Fibroblast of villous mesenchyme (primary cell): ENCODE measurements around the gene TBC1D22A. TPM values are rescaled to one million over a fixed set of nuclear protein-coding genes. Genes with fewer than 3 reads are reported as not detected.

Source experiments
- DNase-seq: peaks from one replicate; pipeline ENCODE4 v3.0.0-alpha.2; 2010; ENCODE audit warnings: low read depth
- H3K4me3 ChIP-seq: 2 replicates; pipeline ENCODE4 v1.5.1; 2011; ENCODE audit warnings: low read depth, mild to moderate bottlenecking, low read length
- total RNA-seq: library from RNA; depleted of rRNA; stranded (reverse); fragments of >200 nt; gene quantifications from 2 replicates; pipeline ENCODE4 v1.2.3, GENCODE V29; 2012
- TF ChIP-seq, protein P1 (sequence below): IDR thresholded peaks from 2 replicates; pipeline ENCODE4 v1.5.1; 2012; ENCODE audit warnings: low read depth, mild to moderate bottlenecking, low read length; ENCODE audit not compliant: insufficient read depth

The TBC1D22A gene
- total RNA-seq, 1 donor, result 12.5 TPM

DNA sequence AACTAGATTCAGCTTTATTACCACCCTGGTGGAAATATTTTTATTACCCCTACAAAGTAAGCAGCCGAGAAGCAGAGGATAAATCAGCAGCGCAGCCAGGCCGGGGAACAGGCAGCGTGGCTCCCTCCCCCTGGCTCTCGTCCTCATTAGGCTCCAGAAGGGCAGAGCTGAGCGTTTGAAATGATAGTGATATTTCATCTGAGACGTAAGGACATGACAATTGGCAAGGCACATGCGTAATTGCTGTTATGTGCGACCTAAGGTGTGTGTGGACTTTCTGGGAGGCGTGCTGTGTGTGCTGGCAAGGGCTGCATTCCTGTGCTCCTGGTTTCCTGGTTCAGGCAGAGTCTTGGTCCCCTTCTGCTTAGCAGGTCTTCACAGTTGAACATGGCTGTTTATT is 247.8 kb downstream of the TBC1D22A start:
- no peak for DNase-seq
- H3K4me3 ChIP-seq, result no peak overlapping the region

DNA sequence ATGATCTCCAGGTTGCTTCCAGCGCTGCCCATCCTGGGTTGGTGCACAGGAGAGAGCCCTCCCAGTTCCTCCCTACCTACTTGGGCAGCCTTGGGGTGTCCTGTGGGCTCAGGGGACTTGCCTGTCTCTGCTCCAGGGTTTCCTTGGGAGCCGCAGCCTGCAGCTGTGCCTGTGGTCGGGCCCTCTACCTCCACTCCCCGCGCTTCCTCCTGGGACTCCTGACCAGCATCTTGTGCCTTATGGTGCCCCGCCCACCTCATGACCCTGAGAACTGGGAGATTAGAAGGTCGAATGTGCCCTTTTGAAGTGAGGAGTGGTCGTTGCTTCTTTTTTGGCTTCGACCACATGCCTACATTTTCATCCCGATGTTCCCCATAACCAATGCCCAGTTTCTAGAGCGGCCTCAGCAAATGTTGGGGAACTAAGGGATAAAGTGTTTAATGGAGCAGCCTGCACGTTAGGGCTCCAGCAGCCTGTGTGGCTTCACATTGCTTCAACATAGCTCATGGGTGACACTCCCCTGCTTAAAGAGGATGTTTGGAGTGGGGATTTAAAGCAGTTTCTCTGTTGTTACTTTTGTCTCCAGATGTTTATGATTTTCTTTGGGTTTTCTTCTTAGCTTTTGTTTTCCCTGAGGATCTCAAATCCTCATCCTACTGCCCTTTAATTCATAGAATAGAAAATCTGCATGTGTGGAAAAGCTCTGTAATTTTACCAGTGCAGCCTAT is 248.8 kb downstream of the TBC1D22A start:
- peak; percentile 11 for DNase-seq
- no peak overlapping the region for H3K4me3 ChIP-seq
- TF ChIP-seq, protein P1, sequence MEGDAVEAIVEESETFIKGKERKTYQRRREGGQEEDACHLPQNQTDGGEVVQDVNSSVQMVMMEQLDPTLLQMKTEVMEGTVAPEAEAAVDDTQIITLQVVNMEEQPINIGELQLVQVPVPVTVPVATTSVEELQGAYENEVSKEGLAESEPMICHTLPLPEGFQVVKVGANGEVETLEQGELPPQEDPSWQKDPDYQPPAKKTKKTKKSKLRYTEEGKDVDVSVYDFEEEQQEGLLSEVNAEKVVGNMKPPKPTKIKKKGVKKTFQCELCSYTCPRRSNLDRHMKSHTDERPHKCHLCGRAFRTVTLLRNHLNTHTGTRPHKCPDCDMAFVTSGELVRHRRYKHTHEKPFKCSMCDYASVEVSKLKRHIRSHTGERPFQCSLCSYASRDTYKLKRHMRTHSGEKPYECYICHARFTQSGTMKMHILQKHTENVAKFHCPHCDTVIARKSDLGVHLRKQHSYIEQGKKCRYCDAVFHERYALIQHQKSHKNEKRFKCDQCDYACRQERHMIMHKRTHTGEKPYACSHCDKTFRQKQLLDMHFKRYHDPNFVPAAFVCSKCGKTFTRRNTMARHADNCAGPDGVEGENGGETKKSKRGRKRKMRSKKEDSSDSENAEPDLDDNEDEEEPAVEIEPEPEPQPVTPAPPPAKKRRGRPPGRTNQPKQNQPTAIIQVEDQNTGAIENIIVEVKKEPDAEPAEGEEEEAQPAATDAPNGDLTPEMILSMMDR, result no peak

More for the DNA sequence above, 247.8 kb downstream of the TBC1D22A start:
- TF ChIP-seq, protein P1, result no peak

DNA sequence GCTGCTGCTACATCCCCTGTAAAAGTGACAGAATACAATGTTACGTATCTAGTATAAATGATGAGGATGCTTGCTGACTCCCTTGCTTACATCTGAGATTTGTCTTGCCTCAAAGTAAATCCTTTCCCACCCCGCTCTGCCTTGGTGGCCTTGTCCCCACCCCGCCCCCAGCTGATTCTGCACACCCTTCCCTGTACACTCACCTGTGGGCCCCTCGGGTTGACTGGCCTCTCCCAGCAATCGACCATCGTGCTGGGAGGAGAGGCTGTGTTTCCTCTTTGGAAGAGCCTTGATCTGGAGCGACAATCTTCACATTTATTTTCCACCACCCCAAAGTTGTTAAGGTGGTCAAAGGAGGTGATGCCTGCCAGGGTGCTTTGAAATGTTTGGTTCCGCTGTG is 249.4 kb downstream of the TBC1D22A start:
- TF ChIP-seq, protein P1, result no peak
- no peak overlapping the region for H3K4me3 ChIP-seq
- DNase-seq, result no peak

DNA sequence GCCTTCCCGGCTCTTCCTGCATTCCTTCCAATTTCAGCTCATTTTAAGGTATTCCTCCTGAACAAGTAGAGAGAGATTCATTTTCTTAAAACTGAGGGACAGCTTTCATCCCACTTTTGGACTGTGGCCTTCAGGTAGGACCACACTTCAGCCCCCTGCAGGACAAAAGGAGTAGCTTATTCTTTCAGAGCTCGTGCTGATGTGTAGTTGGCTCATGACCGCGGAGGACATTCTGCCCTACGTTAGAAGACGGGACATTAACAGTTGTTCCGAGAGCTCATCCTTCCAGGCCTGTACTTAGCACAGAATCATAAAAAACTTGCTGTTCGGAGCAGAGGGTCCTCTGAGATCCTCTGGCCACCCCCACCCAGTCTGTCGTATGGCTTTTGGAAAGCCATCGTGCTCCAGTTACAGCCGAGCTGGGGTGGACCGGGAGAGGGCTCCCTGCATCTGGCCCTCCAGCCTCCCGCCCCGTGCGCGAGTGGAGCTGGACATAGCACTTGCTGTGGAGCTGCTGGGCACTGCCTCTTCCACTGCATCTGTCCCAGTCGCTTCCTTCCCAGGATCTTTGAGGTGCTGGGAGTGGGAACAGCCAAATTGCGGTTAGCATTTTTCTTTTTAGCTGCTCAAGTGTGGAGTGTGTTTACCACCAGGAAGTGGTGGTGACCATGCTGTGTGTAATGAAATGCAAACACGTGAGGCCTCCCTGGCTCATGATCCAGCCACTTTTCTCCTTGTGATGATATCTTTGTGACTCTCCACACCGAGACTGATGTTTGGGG is 250.3 kb downstream of the TBC1D22A start:
- TF ChIP-seq, protein P1, result peak; percentile 25
- no peak overlapping the region for H3K4me3 ChIP-seq
- peak; percentile 28 for DNase-seq

DNA sequence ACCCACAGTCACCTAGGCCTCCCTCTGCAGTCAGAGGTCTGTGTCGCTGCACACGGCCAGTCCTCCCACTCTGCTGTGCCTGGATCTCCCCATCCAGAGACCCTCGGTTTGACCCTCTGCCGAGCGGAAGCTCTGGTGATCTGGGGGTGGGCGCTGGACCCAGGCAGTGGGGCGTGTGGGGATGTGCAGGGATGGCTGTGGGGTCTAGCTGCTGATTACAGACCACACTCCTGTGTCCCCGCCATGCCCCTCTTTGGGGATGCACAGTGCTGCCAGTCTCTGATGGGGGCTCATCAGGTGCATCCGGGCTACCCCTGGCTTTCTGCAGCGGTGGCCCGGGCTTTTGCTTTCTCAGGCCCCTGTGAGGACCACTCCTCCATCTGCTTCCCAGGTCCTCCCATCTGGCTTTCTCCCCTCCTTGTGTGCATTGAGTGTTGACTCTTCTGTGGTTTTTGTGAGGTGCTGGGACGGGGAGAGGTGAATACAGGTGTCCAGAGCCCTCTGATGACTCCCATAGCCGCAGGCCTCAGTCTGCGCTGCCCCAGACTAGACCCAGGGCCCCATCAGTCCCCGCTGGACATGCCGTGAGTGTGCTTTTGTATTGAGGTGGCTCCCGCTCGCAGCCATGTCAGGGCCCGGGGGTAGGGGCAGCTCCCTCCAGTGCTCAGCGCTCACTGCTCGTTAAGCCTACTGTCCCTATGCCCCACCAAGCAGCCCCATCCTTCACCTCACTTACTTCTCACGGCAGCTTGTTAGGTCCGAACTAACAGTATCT is 251.6 kb downstream of the TBC1D22A start:
- TF ChIP-seq, protein P1, result no peak
- no peak overlapping the region for H3K4me3 ChIP-seq
- DNase-seq, result no peak

DNA sequence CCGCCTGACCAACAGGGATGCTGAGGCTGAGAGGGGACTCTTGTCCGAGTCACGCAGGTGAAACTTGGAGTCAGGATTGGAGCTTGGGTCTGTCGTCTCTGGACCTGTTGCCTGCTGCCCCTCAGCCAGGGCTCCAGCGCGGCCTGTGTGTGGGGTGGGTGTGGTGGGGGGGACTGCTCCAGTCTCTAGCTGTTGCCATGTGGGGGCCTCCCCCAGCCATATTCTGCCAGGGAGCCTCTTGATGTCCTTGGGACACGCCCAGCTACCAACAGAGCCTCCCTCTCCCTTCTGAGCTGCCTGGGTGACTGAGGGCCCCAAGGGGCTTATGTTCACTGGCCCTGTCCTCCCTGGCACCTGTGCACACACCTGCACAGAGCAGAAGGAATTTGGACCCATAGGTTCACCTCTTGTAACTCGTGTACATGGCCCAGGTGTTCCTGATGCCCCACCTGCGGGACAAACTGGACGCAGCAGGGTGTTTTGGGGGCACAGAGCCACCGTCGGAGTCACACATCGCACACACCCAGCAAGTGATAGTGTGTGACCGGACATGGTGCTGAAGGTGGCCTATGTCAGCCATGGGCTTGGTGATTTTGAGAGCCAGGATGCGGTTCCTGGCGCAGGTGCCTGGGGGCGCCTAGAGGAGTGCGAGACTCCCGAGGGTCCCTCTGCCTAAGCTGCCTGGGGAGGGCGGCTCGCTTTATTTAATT is 252.3 kb downstream of the TBC1D22A start:
- DNase-seq, result no peak
- TF ChIP-seq, protein P1, result no peak
- H3K4me3 ChIP-seq, result no peak overlapping the region
